PC-9 (cell line): ENCODE results near the gene PDE6D.

Experiments used
- CTCF ChIP-seq: fragments of 200-600 bp; sonication (generic); conservative IDR thresholded peaks from 2 replicates; pipeline ENCODE4 v1.6.1; 2017; ENCODE audit warnings: mixed run types, antibody characterized with exemption, mild to moderate bottlenecking, moderate library complexity
- EZH2 ChIP-seq: fragments of 200-600 bp; sonication (generic); IDR thresholded peaks from 2 replicates; pipeline ENCODE4 v1.8.0; 2017; ENCODE audit warnings: antibody characterized with exemption, low read depth

GRCh38 chr2:231701456-231702373 is 79.4 kb downstream of the PDE6D start:
- TF ChIP-seq CTCF (no peak), EZH2 (no peak)
